HepG2 (cell line): ENCODE data around the gene PLEKHB1. TPM values are rescaled to one million over a fixed set of nuclear protein-coding genes. Genes with fewer than 3 reads are reported as not detected.

ENCODE experiments used
- ATAC-seq: fragments of 200-7000 bp; cut with Tn5 transposase; 3 replicates; pipeline ENCODE4 v1.9.1; 2020; ENCODE audit warnings: mild to moderate bottlenecking, moderate library complexity
- BruUV-seq: library from RNA; stranded (reverse); fragments of 400-500 nt; replicated peaks from 2 replicates; lab custom pipeline; 2021; lab: Mats Ljungman, UMichigan
- CTCF ChIA-PET: fragments of 300-600 bp; formaldehyde crosslinking; extraction: SDS; loops from one replicate; lab custom pipeline; 2021; ENCODE audit warnings: low total read pairs, inconsistent platforms, low intra/inter-chr PET ratio; lab: Yijun Ruan, JAX
- POLR2A ChIA-PET: fragments of 350-600 bp; sonication (Branson Sonifier 250); formaldehyde crosslinking; loops from one replicate; lab custom pipeline; 2020; ENCODE audit warnings: antibody characterized with exemption, inconsistent platforms; lab: Yijun Ruan, JAX
- DNase-seq: peaks from one replicate; pipeline ENCODE4 v3.0.0-alpha.2; 2015; ENCODE audit warnings: low spot score
- FAIRE-seq: peaks from 3 replicates; lab custom pipeline; 2011; peaks lifted over from hg19 to GRCh38; lab: Jason Lieb, UNC
- H2AFZ ChIP-seq: one replicate; pipeline ENCODE4 v1.6.1; 2011; ENCODE audit warnings: low read length, inconsistent platforms
- H3K27ac ChIP-seq: fragments of 300-600 bp; 3 replicates; pipeline ENCODE4 v1.8.0; 2011; ENCODE audit warnings: mixed run types, mild to moderate bottlenecking, mixed read lengths, low read length, inconsistent platforms; ENCODE audit not compliant: insufficient read depth; ENCODE audit errors: extremely low read length
- H3K27me3 ChIP-seq, 2 experiments: fragments of 200-600 bp in 1 of 2; 2 replicates in 1 of 2; 3 replicates in 1 of 2; pipeline versions ENCODE4 v1.6.0 to v1.8.0; 2011; ENCODE audit warnings: low read length in 2 of 2, mild to moderate bottlenecking in 2 of 2, moderate library complexity in 2 of 2, inconsistent platforms in 1 of 2; ENCODE audit not compliant: insufficient read depth in 2 of 2, control insufficient read depth in 1 of 2
- H3K36me3 ChIP-seq, 2 experiments: fragments of 200-600 bp in 1 of 2; replicated peaks in 1 of 2; 2 replicates in 1 of 2; 3 replicates in 1 of 2; pipeline versions ENCODE4 v1.5.1 to v1.8.0; 2011; ENCODE audit warnings: low read length in 2 of 2, inconsistent platforms in 1 of 2; ENCODE audit not compliant: insufficient read depth in 2 of 2, control insufficient read depth in 1 of 2
- H3K4me1 ChIP-seq: 2 replicates; pipeline ENCODE4 v1.5.1; 2012; ENCODE audit warnings: low read length, inconsistent platforms; ENCODE audit not compliant: insufficient read depth
- H3K4me2 ChIP-seq: 2 replicates; pipeline ENCODE4 v1.6.0; 2011; ENCODE audit warnings: low read depth, low read length, inconsistent platforms
- H3K4me3 ChIP-seq, 3 experiments: fragments of 200-600 bp in 1 of 3; sonication (generic), shearing (Covaris generic) in 1 of 3; replicated peaks in 1 of 3; 2 replicates each; pipeline ENCODE4 v1.5.1; 2011 to 2016; ENCODE audit warnings: low read length in 3 of 3, inconsistent platforms in 2 of 3, low read depth in 2 of 3, mild to moderate bottlenecking in 2 of 3, control low read depth in 1 of 3, mixed read lengths in 1 of 3; ENCODE audit not compliant: insufficient read depth in 1 of 3
- H3K79me2 ChIP-seq: one replicate; pipeline ENCODE4 v1.6.1; 2011; ENCODE audit warnings: low read length, inconsistent platforms; ENCODE audit not compliant: insufficient read depth
- H3K9ac ChIP-seq: 2 replicates; pipeline ENCODE4 v1.6.0; 2011; ENCODE audit warnings: mild to moderate bottlenecking, low read depth, low read length, inconsistent platforms; ENCODE audit not compliant: insufficient read depth
- H3K9me3 ChIP-seq: 2 replicates; pipeline ENCODE4 v1.5.1; 2012; ENCODE audit warnings: mild to moderate bottlenecking, low read length
- H4K20me1 ChIP-seq: 2 replicates; pipeline ENCODE4 v1.6.0; 2011; ENCODE audit warnings: inconsistent platforms, mild to moderate bottlenecking, low read length, moderate library complexity; ENCODE audit not compliant: insufficient read depth
- ATAD3A ChIP-seq: sonication (generic); formaldehyde crosslinking; IDR thresholded peaks from 2 replicates; pipeline ENCODE4 v1.4.0; 2020; ENCODE audit warnings: missing genetic modification reagents
- CTCF ChIP-seq: sonication (generic); formaldehyde crosslinking; IDR thresholded peaks from 2 replicates; pipeline ENCODE4 v1.5.0; 2020; ENCODE audit warnings: mild to moderate bottlenecking, missing genetic modification reagents, moderate library complexity
- KAT7 ChIP-seq: IDR thresholded peaks from 2 replicates; pipeline ENCODE4 v1.6.1; 2018; ENCODE audit warnings: borderline replicate concordance, missing compliant biosample characterization
- KDM5B ChIP-seq: sonication (generic); formaldehyde crosslinking; IDR thresholded peaks from 2 replicates; pipeline ENCODE4 v1.4.0; 2020; ENCODE audit warnings: missing genetic modification reagents, mild to moderate bottlenecking, borderline replicate concordance
- MZF1 ChIP-seq: sonication (generic); formaldehyde crosslinking; IDR thresholded peaks from 2 replicates; pipeline ENCODE4 v1.8.1; 2023; ENCODE audit warnings: mild to moderate bottlenecking, missing genetic modification reagents, borderline replicate concordance
- NCOA1 ChIP-seq: sonication (generic); formaldehyde crosslinking; IDR thresholded peaks from 2 replicates; pipeline ENCODE4 v1.9.0; 2021; ENCODE audit warnings: missing genetic modification reagents
- NFKBIZ ChIP-seq: IDR thresholded peaks from 2 replicates; pipeline ENCODE4 v1.6.1; 2018; ENCODE audit warnings: missing genetic modification reagents, missing compliant biosample characterization
- NR2F2 ChIP-seq: IDR thresholded peaks from 2 replicates; pipeline ENCODE4 v1.6.1; 2012; ENCODE audit warnings: low read depth, inconsistent platforms, borderline replicate concordance
- PHB2 ChIP-seq: fragments of 450-650 bp; IDR thresholded peaks from 2 replicates; pipeline ENCODE4 v1.6.1; 2018; ENCODE audit not compliant: partially characterized antibody
- PHF8 ChIP-seq: sonication (generic); formaldehyde crosslinking; IDR thresholded peaks from 2 replicates; pipeline ENCODE4 v1.5.0; 2020; ENCODE audit warnings: missing genetic modification reagents
- POLR2AphosphoS5 ChIP-seq: IDR thresholded peaks from 2 replicates; pipeline ENCODE4 v1.6.1; 2012; ENCODE audit warnings: low read depth, low read length
- SP4 ChIP-seq: sonication (generic); formaldehyde crosslinking; IDR thresholded peaks from 2 replicates; pipeline ENCODE4 v1.8.1; 2023; ENCODE audit warnings: mild to moderate bottlenecking, missing genetic modification reagents
- ZFP36L1 ChIP-seq: sonication (generic); formaldehyde crosslinking; IDR thresholded peaks from 2 replicates; pipeline ENCODE4 v1.8.0; 2022; ENCODE audit warnings: mild to moderate bottlenecking, missing genetic modification reagents, moderate library complexity
- ZIK1 ChIP-seq: sonication (generic); formaldehyde crosslinking; IDR thresholded peaks from 2 replicates; pipeline ENCODE4 v1.5.0; 2020; ENCODE audit warnings: mild to moderate bottlenecking, low read depth, missing genetic modification reagents, borderline replicate concordance
- ZNF205 ChIP-seq: IDR thresholded peaks from 2 replicates; pipeline ENCODE4 v1.6.1; 2018; ENCODE audit warnings: missing biosample characterization, missing genetic modification reagents
- ZNF335 ChIP-seq: sonication (generic); formaldehyde crosslinking; IDR thresholded peaks from 2 replicates; pipeline ENCODE4 v1.4.0; 2020; ENCODE audit warnings: missing genetic modification reagents
- ZNF543 ChIP-seq: sonication (generic); formaldehyde crosslinking; IDR thresholded peaks from 2 replicates; pipeline ENCODE4 v1.4.0; 2020; ENCODE audit warnings: mild to moderate bottlenecking, missing genetic modification reagents
- ZNF879 ChIP-seq: sonication (generic); formaldehyde crosslinking; IDR thresholded peaks from 2 replicates; pipeline ENCODE4 v1.8.1; 2023; ENCODE audit warnings: missing genetic modification reagents
- ZSCAN25 ChIP-seq: sonication (generic); formaldehyde crosslinking; IDR thresholded peaks from 2 replicates; pipeline ENCODE4 v1.8.0; 2022; ENCODE audit warnings: mild to moderate bottlenecking, missing genetic modification reagents
- WGBS: methylation state at CpG from one replicate; pipeline ENCODE4 v1.1.6; 2017; ENCODE audit warnings: low lambda C conversion rate; 5-methylcytosine and 5-hydroxymethylcytosine counted together
- in situ Hi-C: cut with HindIII; loops from 2 replicates; pipeline ENCODE4 v1.10.0; 2017; ENCODE audit warnings: low pct_unique_long_range_greater_than_20kb; ENCODE audit not compliant: extremely low pct_ligation_motif_present
- intact Hi-C: fragments of 100-400 bp; cut with micrococcal nuclease; formaldehyde crosslinking; loops from one replicate; pipeline ENCODE4 v1.10.0; 2022; ENCODE audit not compliant: unreplicated experiment
- polyA plus RNA-seq, 8 experiments: library from polyadenylated mRNA; depleted of rRNA in 3 of 8; stranded (reverse) in 7 of 8; unstranded in 1 of 8; fragments of >200 nt; fragmentation: Illumina TruSeq in 4 of 8; extraction: Trizol in 4 of 8; gene quantifications; 2 replicates each; pipeline versions ENCODE4 v1.2.1 to v1.2.3, GENCODE V29; 2011 to 2016; ENCODE audit warnings: low read depth in 4 of 8, missing spikeins in 1 of 8, mixed read lengths in 1 of 8; ENCODE audit not compliant: insufficient read depth in 1 of 8
- total RNA-seq, 5 experiments: library from RNA; depleted of rRNA; stranded (reverse); fragments of >200 nt; fragmentation: Illumina TruSeq; extraction: Trizol; gene quantifications; 2 replicates each; pipeline ENCODE4 v1.2.3, GENCODE V29; 2016; ENCODE audit warnings: low read depth in 1 of 5

Gene PLEKHB1
- total and polyA plus RNA-seq, 2 of the 13 experiments (the other 11 are each of a cell fraction or from before 2014, with no cell fraction given) = 68.0 to 99.3 TPM

GRCh38 chr11:73670808-73671207, 24.4 kb downstream of the PLEKHB1 start:
- POLR2A ChIA-PET = no interaction called here

More at GRCh38 chr11:73670808-73671207, 24.4 kb downstream of the PLEKHB1 start:
- no peak overlapping the region for H3K9ac ChIP-seq
- no peak for DNase-seq
- H3K27me3 ChIP-seq = no peaks in the 10 kb centered on the region
- H3K4me1 ChIP-seq = no peaks in the 10 kb centered on the region
- TF ChIP-seq NR2F2 (no peak), ZFP36L1 (CRISPR knock-in tag) (no peak), PHF8 (no peak), PHB2 (no peak), KDM5B (CRISPR knock-in tag) (no peak), ZNF543 (no peak), ZIK1 (CRISPR knock-in tag) (no peak), NCOA1 (CRISPR knock-in tag) (no peak), POLR2AphosphoS5 (no peak), KAT7 (no peak), ATAD3A (no peak), MZF1 (no peak), CTCF (CRISPR knock-in tag) (no peak), ZNF205 (CRISPR knock-in tag) (no peak), ZNF335 (CRISPR knock-in tag) (no peak), NFKBIZ (no peak), ZSCAN25 (CRISPR knock-in tag) (no peak), ZNF879 (CRISPR knock-in tag) (no peak), SP4 (CRISPR knock-in tag) (no peak)
- no peak overlapping the region for H3K27ac ChIP-seq
- no peak overlapping the region for H2AFZ ChIP-seq
- intact Hi-C loops = no loop called here
- H3K4me2 ChIP-seq = no peak overlapping the region
- 88% methylated on average over 3 of the region's 3 CpGs for WGBS
- 0 out of 5 replicates have a peak, but pooled peaks cover 0 to 2% of the 10 kb centered on the region in 2 experiments for H3K36me3 ChIP-seq
- no TSS peak for BruUV-seq
- H4K20me1 ChIP-seq = no peaks in the 10 kb centered on the region
- H3K4me3 ChIP-seq = no peak overlapping the region
- CTCF ChIA-PET = no interaction called here
- H3K79me2 ChIP-seq = no peaks in the 10 kb centered on the region
- in situ Hi-C loops = no loop called here
- no peak for FAIRE-seq
- ATAC-seq = no peak
- no peaks in the 10 kb centered on the region for H3K9me3 ChIP-seq
